Endothelial cell (in vitro differentiated cells): Measurements from ENCODE around the gene RBM18. TPM values are rescaled to one million over a fixed set of nuclear protein-coding genes. Genes with fewer than 3 reads are reported as not detected.

Experiments
- DNase-seq: peaks from one replicate; pipeline ENCODE4 v3.0.0; 2021; ENCODE audit warnings: low spot score
- H3K27ac Mint-ChIP-seq: one replicate; pipeline ENCODE4 v1.8.0; 2021; ENCODE audit warnings: mixed read lengths, inconsistent platforms; ENCODE audit not compliant: unreplicated experiment
- H3K27me3 Mint-ChIP-seq: one replicate; pipeline ENCODE4 v1.8.0; 2021; ENCODE audit warnings: mild to moderate bottlenecking, moderate library complexity, mixed read lengths, inconsistent platforms; ENCODE audit not compliant: unreplicated experiment
- H3K36me3 Mint-ChIP-seq: one replicate; pipeline ENCODE4 v1.8.0; 2021; ENCODE audit warnings: mild to moderate bottlenecking, low read depth, mixed read lengths, inconsistent platforms; ENCODE audit not compliant: unreplicated experiment
- H3K4me1 Mint-ChIP-seq: one replicate; pipeline ENCODE4 v1.8.0; 2021; ENCODE audit warnings: mild to moderate bottlenecking, mixed read lengths, inconsistent platforms; ENCODE audit not compliant: unreplicated experiment
- H3K4me3 Mint-ChIP-seq: one replicate; pipeline ENCODE4 v1.8.0; 2021; ENCODE audit warnings: mild to moderate bottlenecking, mixed read lengths, inconsistent platforms; ENCODE audit not compliant: unreplicated experiment
- H3K9me3 Mint-ChIP-seq: one replicate; pipeline ENCODE4 v1.8.0; 2021; ENCODE audit warnings: mixed read lengths, inconsistent platforms; ENCODE audit not compliant: unreplicated experiment
- total RNA-seq: library from RNA; stranded (reverse); fragmentation: NEBNext Ultra II Directional; extraction: Animal tissue kit (Norgen Biotek cat#: 25700); gene quantifications from one replicate; pipeline ENCODE4 v1.2.1, GENCODE V29; 2021; ENCODE audit not compliant: unreplicated experiment
- TF ChIP-seq, protein P1 (sequence below): fragments of 200-600 bp; sonication (generic); IDR thresholded peaks from one replicate; pipeline ENCODE4 v1.5.0; 2021; ENCODE audit warnings: antibody characterized with exemption; ENCODE audit not compliant: unreplicated experiment

RBM18 gene
- total RNA-seq, 1 donor from 2014 or later, result 22.2 TPM

DNA sequence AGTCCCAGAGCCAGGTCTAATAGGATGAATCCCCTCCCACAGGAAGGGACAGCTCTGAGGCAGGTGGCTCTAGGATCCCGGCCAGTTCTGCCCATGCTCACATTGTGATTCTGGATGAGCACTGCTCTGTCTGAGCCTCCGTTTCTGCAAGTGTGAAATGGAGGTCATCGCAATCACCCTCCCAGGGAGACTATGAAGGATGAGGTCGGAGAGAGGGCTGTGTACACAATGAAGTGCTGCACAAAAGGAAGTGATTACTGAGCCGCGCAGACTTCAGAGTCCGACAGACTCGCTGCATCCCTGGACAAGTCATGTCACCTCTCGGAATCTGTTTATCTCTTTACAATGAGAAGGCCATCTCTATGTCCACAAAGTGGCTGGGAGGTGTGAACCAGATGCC lies 57.5 kb downstream of the RBM18 start:
- TF ChIP-seq, protein P1, sequence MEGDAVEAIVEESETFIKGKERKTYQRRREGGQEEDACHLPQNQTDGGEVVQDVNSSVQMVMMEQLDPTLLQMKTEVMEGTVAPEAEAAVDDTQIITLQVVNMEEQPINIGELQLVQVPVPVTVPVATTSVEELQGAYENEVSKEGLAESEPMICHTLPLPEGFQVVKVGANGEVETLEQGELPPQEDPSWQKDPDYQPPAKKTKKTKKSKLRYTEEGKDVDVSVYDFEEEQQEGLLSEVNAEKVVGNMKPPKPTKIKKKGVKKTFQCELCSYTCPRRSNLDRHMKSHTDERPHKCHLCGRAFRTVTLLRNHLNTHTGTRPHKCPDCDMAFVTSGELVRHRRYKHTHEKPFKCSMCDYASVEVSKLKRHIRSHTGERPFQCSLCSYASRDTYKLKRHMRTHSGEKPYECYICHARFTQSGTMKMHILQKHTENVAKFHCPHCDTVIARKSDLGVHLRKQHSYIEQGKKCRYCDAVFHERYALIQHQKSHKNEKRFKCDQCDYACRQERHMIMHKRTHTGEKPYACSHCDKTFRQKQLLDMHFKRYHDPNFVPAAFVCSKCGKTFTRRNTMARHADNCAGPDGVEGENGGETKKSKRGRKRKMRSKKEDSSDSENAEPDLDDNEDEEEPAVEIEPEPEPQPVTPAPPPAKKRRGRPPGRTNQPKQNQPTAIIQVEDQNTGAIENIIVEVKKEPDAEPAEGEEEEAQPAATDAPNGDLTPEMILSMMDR, result no peak
- Mint-ChIP-seq H3K4me1 (no peaks in the 10 kb centered on the region), H3K36me3 (peaks cover 9% of the 10 kb centered on the region), H3K27me3 (peaks cover 4% of the 10 kb centered on the region), H3K4me3 (no peak overlapping the region), H3K27ac (no peak overlapping the region), H3K9me3 (no peaks in the 10 kb centered on the region)
- no peak for DNase-seq

DNA sequence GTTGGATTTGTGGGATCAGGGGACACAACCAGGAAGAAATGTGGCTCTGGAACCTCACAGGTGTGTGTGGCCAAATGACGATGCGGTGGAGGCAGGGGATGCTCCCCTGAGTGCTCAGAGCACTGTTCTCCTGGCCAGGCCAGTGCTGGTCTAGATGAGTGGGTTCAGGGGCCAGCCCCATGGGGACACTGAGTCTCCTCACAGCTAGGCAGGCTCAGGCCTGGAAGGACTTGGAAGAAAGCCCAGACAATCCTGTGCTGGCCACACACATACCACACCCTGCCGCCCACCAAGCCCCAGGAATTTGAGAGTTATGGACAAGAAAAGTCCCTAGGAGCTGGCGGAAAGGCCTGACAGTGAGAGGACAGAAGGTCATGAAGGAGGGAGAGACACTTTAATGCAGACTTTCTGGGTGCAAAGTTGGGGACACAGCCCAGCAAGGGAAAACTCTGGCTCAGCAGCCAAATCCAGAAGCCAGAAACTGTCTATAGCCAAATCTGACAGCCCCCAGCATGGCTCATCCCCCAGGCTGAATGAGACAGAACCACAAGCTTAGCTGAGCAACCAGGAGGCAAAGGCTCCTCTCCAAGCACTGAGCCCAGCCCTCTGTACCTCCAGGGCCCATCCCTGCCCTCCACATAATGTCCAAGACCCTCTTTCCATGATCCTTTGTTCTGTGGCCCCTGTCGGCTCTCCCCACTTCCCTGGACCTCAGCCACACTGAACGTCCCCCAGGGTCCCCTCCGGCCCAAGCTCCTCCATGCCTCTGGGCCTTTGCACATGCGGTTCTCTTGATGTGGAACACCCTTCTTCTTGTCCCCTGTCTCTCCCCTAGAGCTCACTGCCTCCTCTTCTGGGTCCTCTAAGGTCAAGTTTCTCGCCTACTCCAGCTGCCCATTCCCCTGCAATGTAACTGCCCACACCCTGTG lies 58.3 kb downstream of the RBM18 start:
- H3K4me1 Mint-ChIP-seq, result peaks cover 3% of the 10 kb centered on the region
- peaks cover 9% of the 10 kb centered on the region for H3K36me3 Mint-ChIP-seq
- no peak overlapping the region for H3K27ac Mint-ChIP-seq
- H3K27me3 Mint-ChIP-seq, result peaks cover 4% of the 10 kb centered on the region
- DNase-seq, result no peak
- no peaks in the 10 kb centered on the region for H3K9me3 Mint-ChIP-seq
- H3K4me3 Mint-ChIP-seq, result no peak overlapping the region
- TF ChIP-seq, protein P1, result no peak

DNA sequence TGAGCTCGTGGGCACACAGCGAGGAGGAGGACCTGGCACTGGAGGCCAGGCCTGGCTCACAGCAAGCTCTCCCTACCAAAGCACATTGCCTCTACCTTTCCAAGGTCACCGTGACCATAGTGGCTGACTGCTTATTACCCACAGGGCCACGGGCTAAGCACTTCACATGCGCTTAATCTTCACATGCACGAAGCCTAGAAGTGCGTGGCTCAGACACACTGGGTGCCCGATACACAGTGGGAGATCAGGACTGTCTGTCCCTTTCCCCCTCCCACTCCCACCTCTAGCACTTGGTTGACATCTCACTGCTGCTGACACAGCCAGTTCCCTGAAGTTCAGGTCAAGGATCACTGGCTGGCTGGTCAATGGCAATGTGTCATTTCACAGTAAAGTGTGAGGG lies 59.5 kb downstream of the RBM18 start:
- H3K36me3 Mint-ChIP-seq, result peaks cover 9% of the 10 kb centered on the region
- H3K9me3 Mint-ChIP-seq, result no peaks in the 10 kb centered on the region
- no peak overlapping the region for H3K4me3 Mint-ChIP-seq
- peaks cover 4% of the 10 kb centered on the region for H3K27me3 Mint-ChIP-seq
- no peak for DNase-seq
- H3K4me1 Mint-ChIP-seq, result peaks cover 7% of the 10 kb centered on the region
- TF ChIP-seq, protein P1, result no peak
- no peak overlapping the region for H3K27ac Mint-ChIP-seq

DNA sequence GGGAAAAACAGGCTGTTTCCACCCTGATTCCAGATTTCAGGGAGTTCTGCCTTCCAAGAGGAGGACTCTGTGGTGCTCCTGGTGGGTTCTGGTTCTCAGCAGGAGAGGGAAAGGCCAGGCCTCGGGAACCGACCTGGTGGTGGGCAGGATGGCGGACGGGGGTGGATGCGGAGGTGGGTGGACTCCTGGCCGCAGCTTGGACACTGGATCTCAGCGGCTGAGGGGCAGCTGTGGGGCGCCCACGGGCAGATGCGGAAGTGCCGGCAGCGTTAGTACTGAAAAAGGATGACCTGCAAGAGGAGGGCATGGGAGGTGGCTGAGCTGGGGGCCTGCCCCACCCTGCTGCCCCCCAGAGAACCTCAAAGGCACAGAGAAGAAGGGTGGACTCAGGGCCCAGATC lies 60.1 kb downstream of the RBM18 start:
- H3K4me3 Mint-ChIP-seq, result no peak overlapping the region
- no peak overlapping the region for H3K27ac Mint-ChIP-seq
- no peak for DNase-seq
- peaks cover 9% of the 10 kb centered on the region for H3K36me3 Mint-ChIP-seq
- TF ChIP-seq, protein P1, result no peak
- H3K27me3 Mint-ChIP-seq, result peaks cover 4% of the 10 kb centered on the region
- H3K9me3 Mint-ChIP-seq, result no peaks in the 10 kb centered on the region
- peaks cover 7% of the 10 kb centered on the region for H3K4me1 Mint-ChIP-seq

DNA sequence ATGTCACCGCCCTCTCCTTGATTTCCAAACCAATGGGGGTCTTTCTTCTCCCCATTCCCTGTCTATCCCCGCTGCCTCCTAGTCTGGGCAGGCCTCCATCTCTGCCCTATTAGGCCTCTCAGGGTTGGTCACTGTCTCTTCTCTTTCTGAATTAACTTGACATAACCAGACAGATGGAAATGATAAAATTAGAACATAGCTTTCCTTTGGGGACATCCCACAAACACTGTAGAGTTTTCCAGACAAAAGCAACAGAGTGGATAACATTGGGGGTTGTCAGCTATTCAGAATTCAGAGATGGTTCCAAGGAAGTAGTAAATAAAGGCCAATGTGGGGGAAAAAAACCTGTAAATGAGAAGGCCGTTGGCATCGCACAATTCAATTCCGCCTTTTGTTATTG lies 60.6 kb downstream of the RBM18 start:
- Mint-ChIP-seq H3K27me3 (peaks cover 4% of the 10 kb centered on the region), H3K36me3 (peaks cover 8% of the 10 kb centered on the region), H3K27ac (no peak overlapping the region)

More for the DNA sequence above, 60.6 kb downstream of the RBM18 start:
- DNase-seq, result no peak
- no peak overlapping the region for H3K4me3 Mint-ChIP-seq
- peaks cover 7% of the 10 kb centered on the region for H3K4me1 Mint-ChIP-seq
- H3K9me3 Mint-ChIP-seq, result no peaks in the 10 kb centered on the region
- TF ChIP-seq, protein P1, result no peak
